NCI-H446 treated with DMSO at 0.1 percent for 48 hours (cell line): ENCODE data around the gene MYT1.

ENCODE experiments used
- DNase-seq: peaks from one replicate; lab custom pipeline; 2025; lab: John Stamatoyannopoulos, UW

MYT1 gene

DNA sequence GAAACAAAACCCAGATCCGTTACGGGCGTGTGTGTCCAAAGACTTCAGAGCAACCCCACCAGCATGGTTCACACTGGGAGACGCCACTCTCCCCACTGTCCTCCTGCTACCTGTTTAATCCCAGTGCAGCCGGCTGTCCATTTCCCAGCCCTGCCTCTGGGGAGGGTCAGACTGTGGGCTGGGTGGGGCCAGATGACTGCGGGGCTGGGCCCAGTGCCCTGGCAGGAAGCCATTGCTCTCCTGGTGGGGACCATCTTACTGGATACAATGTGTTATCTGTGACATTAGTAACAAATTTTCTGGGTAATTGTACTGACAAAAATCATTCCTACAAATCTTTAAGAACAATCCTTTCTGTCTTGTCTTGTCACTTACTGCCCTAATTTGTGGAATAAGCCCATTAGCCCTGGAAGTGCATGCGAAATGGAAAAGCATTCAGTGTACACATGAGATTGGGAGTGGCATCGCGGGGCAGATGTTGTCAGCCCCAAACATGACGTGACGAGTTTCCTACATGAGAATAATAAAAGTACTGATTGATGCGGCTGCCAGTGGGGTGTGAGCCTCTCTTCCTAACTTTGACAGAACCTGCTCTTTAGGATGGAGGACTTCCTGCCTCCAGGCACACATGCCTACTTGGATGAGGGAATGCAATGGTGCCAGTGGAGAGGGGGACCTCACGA lies 53.4 kb downstream of the MYT1 start:
- no peak for DNase-seq

DNA sequence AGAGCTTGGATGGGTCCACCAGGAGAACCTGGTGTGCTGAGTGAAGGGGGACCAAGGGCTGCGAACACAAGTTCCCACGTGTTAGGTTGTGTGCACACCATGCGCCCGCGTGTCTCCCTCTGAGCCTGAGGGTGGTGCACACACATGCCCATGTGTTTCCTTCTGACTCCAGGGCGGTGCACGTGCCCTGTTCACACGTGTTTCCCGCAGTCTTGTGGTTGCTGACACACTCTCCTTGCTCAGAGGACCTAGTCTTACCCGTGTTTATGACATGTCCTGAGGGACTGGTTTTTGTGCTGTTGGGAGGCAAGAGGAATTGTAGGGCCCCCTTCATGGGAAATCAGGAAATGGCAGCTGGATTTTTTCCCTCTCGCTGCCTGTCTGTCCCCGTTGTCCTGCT lies 55.0 kb downstream of the MYT1 start:
- no peak for DNase-seq

DNA sequence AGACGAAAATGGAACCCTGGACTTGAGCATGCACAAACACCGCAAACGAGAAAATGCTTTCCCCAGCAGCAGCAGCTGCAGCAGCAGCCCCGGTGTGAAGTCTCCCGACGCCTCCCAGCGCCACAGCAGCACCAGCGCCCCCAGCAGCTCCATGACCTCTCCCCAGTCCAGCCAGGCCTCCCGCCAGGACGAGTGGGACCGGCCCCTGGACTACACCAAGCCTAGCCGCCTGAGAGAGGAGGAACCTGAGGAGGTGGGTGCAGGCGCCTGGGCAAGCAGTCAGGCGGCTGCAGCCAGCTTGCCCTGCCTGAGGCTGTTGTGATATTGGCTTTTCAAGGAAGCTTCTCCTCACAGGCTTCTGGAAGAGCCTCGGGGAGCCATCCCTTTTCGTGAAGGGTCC lies 55.5 kb downstream of the MYT1 start:
- DNase-seq, result no peak

DNA sequence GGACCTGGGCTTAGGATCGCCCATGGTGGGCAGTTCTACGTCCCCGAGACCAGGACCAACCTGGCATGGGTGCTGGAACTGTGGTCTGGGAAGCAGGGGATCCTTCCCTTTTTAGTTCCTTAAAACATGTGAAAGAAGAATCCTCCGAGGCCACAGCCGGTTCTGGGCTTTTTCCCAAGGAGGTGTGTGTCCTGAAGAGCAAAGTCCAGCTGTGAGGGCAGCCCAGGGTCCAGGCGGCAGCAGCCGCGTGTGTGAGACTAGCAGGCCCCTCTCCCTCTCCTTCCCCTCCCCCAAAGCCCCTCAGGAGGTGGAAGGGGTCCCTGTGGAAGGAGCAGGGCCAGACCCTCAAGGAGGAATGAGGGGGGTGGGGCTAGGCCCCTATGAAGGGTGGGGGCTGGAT lies 56.2 kb downstream of the MYT1 start:
- no peak for DNase-seq

DNA sequence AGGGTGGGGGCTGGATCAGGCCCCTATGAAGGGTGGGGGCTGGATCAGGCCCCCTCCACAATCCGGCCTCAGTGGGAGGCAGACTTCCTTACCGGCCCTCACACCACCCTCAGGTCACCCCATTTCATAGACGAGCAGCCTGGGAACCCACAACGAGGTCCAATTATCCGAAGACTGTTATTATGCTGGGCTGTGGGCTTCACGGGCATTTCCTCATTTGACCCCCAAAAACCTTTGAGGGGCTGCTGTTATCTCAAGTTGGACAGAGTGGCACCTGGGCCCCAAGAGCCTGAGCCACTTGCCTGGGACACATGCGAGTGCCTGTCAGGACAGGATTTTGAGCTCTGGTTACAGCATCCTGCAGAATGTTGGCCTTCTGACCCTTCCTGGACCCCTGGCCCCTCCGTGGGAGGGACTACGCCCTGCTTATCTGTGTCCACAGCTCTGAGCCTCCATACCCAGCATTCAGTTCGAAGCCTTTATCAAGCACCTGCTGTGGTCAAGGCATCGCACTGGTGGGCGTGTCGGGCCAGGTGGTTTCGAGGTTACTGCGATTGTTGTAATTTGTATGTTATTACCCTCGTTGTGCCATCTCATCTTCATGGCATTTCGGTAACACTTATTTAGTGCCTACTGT lies 56.8 kb downstream of the MYT1 start:
- no peak for DNase-seq

DNA sequence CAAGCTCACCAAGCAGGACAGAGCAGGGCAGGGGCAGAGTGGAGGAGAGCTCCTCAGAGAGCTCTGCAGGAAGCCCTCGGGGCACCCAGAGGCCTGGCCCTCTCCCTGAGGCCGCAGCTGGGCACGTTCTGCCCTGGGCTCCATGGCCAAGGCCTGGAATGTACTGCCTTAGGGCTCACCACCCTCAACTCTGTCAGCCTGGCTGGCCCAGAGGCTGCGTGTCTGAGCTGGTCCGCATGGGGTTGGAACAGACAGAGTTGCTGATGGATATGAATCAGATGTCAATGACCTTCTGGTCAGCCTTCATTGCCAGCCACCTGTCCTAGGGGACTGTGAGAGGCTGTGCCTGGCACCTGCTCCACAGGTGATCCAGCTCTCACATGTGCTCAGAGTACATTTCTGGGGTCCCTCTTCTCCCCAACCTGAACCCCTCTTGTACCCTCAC lies 58.1 kb downstream of the MYT1 start:
- no peak for DNase-seq

DNA sequence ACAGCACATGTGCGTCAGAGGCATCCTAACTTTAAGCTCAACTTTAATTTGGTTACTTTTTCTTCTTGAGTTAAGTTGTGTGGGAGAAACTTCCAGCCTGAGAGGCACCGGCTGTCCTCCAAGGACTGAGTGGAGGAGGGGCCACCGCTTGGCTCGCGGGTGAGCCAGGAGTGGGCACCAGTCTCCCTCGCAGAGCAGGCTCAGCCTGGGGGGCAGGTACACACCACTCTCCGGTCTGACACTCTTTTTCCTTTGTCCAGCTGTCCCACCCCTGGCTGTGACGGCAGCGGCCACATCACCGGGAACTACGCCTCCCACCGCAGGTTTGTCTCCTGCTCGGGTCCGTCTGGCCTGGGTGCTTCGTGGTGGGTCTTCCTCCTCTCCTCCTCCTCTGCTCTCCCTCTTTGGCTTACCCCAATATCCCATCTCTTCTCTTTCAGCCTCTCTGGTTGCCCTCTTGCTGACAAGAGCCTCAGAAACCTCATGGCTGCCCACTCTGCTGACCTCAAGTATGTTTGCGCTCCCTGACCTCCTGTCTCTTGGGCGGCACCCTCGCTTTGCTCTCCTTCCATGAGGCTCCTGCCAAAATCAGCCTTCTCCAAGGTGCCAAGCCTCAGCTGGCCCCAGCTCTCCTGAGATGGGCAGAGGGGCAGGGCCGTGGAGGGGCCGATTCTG lies 58.7 kb downstream of the MYT1 start:
- DNase-seq, result no peak

DNA sequence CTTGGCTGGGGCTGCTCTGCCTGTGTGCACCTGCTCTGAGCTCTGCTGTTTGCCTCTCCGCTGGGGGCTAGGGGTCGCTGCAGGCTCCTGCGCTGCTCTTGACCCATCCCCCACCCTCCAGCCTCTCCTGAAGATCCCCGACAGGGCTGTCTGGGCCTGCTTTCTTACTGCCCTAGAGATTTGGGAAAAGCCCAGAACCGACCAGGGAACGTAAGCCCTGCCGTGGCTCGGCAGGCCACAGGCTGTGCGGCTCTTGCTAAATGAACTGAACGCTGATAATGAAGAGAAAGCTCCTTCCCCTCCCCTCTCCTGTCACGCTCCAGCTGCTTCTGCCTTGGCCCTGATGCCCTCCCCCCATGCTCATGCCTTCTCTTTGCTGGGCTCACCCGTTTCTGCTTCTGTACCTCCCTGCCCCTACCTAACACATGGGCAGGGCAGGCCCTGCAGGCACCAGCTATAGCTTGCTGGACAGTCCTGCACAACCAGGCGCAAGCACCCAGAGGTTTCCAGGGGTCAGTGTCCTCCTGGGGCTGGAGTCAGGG lies 59.3 kb downstream of the MYT1 start:
- DNase-seq, result no peak

DNA sequence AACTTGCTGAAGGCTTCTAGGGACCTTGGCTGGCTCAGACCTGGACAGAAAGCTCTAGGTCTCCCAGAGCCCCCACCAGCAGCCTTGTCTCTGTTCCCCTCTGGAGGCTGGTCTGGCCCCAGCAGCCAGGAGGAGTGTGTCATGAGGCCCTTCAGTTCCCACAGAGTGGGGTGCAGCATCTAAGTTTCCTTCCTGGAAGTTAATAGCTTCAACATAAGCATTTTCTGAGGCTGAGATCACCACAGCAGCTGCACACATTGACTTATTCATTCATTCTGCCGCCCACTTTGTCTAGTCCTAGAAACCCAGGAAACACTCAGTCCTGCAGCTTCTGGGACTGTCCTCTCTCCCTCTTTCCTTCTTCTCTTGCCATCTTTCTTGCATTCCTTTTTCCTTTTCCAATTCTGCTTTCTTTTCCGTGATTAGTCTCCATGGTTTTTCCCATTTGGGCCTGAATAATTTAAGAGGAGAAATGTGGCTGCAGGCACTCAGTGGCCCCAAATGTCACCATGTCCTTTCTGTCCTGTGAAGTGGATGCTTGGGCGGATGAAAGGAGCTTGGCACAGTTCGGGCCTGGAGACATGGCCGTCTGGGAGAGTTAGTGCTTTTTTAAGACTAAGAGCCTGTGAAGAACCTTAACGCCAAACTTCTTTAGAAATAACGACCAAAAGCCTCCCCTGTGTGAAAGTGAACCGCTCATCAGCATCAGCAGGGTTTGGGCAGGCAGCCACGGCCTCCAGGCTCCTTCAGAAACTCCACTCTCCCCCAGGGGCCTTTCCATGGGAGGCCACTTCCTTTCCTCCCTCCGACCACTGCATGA lies 60.3 kb downstream of the MYT1 start:
- no peak for DNase-seq

DNA sequence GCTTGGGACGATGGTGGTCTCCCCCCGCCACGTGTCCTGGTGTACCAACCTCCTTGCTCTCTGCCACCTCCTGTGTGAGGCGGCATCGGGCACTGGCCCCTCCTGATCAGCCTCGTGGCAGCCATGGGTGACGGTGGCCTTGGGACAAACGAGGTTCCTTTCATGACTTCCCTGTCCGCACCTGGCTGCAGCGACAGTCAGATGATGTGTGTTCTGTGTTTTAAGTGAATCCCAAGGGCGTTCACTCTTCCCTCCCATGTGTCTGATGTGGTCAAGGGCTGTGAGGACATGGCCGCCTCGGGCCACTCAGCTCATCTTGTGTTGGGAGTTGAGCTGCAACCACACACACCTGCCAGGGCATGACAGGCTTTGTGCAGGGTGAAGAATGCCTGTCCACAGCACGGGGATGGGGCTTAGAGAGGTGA lies 60.9 kb downstream of the MYT1 start:
- no peak for DNase-seq

DNA sequence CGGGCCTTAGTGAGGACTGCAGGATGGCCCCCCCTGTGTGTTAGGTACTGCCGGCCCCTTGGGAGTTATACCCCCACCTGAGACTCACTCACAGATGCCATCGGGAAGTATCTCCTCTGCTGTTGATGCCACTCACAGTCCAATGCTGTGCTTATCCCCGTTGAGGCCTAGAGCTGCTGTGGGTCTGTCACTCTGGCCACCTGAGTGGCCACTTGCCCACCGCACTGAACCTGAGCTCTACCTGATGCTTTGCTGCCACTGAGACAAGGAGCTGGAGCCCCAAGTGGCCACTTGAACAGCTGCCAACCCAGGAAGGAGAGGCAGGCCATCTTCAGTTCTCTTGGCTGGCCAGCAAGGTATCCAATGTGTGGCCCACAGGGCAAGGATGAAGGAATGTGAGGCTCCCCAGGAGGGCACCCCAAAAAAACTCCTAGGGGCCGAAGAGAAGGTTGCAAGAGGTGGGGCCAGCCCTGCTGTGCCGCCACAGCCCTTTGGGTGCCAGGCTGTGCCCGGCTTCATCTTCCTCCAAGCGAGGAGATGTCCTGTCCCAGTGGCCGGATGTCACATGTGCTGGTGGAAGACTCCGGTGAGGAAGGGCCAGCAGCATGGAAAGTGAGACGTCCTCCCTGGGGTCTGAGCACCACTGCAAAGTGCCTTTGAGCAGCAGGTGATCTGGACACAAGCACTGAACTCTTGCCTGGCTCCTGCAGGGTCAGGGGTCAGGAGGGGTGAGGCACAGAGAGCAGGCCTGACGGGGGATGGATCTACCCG lies 61.8 kb downstream of the MYT1 start:
- DNase-seq, result no peak

DNA sequence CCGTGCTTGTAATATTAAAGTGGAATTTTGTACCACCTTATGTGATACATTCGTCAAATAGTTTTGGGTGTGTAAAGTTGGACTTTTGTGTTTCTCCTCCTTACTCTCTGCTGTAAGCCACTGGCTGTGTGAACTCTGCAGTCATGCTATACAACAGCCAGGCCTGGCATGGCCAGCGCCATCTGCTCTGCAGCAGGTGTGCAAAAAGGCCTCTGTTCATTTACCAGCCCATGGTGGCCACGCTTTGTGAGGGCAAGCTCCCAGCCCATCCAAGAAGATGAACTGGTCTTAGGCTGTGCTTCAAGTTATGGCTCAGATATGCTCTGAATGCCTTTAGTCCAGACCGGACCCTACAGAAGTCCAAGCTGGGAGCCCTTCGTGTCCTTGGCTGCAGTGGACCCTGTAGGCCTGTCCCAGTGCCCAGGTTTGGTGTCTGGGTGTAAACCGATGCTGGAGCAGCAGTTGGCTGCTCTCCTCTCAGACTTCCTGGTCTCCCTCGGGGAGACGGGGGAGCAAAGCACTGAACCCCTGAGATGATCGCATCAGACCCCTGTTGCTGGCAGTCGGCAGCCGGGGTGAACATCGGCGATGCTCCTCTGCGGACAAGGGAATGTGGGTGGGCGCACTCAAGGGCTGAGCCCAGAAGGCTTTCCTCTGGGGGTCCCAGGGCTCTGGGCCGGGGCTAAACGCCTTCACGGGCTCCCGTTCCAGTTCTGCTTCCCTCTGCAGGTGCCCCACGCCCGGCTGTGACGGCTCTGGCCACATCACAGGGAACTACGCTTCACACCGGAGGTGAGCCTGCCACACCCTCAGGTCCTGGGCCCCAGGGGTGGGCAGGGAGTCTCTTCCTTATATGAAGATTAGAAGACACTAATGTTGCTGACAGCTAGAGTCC lies 62.7 kb downstream of the MYT1 start:
- no peak for DNase-seq

DNA sequence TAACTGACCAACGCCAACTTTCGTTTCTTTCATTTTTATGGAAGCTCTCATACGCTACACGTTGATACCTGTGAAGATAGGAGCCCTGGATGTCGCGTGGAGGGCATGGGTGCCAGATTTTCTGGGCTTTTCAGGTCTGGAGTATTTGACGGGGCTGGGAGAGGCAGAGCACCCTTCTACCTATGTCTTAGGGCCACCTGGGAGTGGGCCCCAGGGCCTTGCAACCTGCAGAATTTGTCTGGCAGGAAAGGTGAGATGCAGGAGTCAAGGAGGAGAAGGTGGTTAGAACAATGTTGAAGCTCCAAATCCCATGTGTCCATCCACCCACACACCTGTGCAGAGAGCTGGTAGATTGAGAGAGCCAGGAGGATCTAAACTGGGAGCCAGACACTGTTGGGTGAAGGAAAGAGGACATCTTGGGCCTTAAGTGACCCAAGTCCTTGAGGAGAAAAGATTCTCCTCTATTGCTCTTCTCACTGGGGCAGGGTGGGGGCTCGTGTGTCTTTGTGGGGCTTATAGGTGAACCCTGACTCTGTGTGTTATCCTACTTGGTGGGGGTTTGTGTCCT lies 63.9 kb downstream of the MYT1 start:
- no peak for DNase-seq

DNA sequence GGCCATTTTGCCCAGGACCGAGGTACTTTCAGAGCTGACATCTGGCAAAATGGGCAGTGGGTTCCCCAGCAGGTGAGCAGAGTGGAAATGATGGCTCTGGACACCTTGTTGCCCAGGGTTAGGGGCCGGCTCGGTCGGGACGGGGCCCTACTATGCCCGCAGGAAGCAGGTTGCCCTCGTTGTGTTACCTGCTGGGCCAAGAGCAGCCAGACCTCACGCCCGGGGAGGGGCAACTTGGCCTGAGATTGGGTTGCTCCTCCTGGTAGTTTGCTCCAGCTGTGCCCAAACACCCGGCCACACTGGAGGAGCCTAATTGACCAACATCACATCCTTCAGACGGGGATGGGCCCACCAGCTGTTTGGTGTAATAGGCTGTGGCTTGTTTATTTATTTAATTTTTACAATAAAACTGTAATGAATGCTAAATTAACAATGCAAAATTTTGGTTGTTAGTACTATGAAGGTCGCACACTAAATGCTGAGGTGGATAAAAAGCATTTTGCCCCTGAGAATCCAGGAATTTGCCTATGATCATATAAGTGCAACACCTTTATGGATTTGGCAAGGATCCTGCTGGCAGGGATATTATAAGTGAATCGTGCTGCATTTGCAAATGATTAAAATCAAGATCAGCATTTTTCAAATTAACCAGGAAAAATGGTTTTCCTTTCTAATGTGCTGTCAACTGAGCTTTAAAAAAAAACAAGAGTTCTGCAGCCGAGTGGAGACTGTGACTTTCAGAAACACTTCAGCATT lies 64.7 kb downstream of the MYT1 start:
- DNase-seq, result no peak

DNA sequence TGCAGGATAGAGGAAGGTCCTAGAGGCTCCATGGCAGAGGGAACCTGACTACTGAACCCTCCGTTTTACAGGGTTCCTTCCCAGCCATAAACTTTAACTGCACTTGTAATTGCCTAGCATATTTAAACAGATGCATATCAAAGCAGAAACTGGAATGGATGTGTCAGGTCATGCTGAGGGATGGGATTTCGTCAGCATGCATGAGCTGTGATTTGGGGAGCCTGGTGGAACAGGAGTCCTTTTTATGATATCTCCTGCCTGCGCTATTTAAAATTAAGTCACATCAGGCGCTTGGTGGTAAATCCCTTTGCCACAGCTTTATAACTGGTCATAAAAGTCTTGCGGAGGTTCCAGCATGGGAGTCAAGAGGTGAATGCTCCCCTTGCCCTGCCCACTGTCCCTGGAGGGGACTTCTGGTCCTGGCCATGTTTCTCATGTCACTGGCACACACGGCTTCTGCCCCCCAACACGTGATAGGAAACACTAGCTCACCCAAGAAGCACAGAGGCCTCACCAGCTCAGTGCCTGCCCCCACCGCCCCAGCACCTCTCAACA lies 65.3 kb downstream of the MYT1 start:
- DNase-seq, result no peak

DNA sequence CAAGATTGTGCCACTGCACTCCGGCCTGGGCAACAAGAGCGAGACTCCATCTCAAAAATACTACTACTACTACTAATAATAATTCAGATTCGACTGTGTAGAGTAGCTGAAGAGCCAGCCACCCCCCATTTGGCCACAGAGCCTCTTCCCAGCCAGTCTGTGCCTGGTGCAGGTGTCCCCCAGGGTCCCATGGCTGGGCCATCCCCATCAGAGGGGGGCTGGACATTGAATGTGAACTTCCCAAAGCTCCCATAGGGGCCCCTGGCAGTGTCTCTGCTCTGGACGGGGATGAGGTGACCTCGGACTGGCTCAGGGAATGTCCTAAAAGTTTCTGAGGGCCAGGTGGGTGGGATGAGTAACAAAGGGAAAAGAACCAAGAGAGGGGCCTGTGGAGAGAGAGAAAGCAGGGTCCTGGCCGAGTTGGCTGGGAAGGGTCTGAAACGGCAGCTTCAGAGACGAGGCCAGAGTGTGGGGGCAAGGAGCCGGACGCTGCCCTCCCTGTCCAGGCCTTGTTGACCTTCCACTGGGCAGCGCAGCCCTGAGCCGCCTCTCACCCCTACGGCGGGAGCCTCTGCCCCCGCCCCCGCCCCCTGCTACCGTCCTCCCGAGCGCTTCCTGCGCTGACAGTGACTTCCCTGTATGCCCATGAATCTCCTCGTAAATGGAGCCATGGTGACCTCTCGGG lies 66.4 kb downstream of the MYT1 start:
- no peak for DNase-seq

DNA sequence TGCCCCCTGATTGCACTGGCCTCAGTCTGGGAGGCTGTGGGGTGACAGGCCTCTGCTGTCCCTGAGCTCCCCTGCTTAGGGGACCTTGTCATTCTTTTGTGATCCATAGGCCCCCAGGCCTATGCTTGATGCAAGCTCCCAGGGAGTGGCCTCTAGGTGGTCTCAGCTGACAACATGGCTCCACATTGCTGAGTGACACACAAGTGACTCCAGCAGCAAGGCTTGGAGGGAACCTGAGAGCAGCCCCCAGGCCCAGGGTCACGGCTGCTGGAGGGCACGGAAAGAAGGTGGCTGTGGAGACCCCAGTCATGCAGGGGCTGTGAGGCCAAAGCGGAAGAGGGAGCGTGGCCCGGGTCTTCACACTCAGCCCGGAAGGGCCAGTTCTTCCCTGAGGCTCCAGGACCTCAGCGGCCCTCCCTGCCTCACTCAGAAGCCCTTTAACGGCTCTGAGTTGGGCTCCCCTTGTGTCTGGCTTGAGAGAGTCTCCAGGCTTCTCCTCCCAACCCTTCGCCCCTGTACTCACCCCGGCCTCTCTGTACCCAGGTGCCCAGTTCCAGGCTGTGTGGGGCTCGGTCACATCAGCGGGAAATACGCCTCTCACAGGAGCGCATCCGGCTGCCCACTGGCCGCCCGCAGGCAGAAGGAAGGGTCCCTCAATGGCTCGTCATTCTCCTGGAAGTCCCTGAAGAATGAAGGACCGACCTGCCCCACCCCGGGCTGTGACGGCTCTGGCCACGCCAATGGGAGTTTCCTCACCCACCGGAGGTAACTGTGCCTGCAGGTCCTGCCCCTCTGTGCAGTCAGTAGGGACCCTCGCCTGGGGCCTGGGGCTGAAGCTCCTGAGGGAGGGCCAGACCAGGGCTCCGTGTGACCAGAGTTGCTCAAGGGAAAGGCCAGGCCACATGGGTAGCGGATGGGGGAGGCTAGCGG lies 67.6 kb downstream of the MYT1 start:
- DNase-seq, result no peak
